Activated effector memory CD4-positive, alpha-beta T cell treated with anti-CD3 and anti-CD28 coated beads, Interleukin-2, amount 50 U/mL, for 16 hours (primary cell): ENCODE results near the gene ATOX1.
"Not testable (repeated sequence)": the region's sequence is repeated elsewhere in the genome, so short reads cannot be mapped to it uniquely, and the experiment has no call there.

Source experiments
- DNase-seq: peaks from one replicate; pipeline ENCODE4 v3.0.0-alpha.2; 2020

The ATOX1 gene

DNA sequence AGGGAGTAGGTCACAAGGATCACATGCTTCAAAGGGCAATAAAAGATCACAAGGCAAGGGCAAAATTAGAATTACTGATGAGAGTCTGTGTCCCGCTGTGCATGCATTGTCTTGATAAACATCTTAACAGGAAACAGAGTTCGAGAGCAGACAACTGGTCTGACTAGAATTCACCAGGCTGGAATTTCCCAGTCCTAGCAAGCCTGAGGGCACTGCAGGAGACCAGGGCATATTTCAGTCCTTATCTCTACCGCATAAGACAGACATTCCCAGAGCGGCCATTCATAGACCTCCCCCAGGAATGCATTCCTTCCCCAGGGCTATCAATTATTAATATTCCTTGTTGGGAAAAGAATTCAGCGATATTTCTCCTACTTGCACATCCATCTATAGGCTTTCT is 28.8 kb downstream of the ATOX1 start:
- not testable (repeated sequence) for DNase-seq

DNA sequence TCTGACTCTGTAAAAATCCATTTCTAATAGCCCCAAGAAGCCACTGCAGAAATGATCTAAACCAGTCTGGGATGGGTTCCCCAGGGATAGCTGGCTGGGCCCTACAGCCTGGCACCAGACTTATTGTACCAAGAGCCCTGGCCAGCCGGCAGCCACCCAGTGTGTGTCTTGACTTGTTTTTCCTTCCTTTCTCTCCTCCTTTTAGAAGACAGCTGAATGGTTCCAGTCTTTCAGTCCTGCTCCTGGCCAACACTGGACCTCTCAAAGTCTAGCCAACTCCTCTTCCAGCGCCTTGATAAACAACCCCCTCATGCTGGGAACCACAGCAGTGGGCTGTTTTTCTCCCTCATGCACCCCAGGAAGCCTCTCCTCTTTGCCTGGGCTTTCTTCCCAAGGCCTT is 34.1 kb downstream of the ATOX1 start:
- DNase-seq, result no peak

DNA sequence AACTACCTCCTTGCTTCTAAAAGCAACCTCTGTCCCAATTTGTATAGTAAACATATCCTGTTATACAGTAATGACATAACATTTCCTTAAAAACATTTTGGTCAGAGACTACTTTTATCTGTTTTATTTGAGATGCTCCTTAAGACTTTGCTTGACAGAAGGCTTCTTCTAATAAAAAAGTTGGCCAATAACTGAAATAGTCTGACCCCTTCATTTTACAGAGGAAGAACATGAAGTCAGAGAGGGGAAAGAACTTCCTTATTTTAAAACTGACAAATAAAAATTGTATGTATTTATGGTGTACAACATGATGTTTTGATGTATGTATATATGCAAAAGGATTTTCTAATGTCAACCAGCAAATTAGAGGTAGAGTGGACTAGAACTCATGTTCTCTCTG is 35.9 kb downstream of the ATOX1 start:
- no peak for DNase-seq

DNA sequence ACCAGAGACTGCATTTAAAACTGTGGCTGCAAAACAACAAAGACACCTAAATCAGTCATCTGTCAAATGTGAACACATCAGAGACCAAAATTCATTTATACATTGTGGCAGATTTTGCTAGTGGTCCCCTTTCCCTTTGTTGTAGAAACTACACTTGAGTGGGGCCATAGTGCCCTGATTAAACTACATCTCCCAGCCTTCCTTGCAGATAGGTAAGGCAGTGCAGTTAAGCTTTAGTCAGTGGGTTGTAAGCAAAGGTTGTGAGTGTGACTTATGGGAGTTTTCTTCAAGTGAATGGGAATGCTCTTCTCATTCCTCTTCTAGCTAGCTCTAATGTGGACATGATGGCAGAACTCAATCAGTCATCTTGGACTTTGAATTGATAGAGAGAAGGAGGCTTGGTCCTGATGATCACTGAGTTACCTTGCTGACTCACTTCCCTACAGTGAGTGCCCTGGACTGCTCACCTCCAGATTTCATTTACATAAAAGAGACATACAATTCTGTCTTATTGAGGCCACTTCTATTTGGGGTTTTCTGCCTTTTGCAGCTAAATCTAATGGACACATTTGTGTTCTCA is 36.5 kb downstream of the ATOX1 start:
- DNase-seq, result no peak

DNA sequence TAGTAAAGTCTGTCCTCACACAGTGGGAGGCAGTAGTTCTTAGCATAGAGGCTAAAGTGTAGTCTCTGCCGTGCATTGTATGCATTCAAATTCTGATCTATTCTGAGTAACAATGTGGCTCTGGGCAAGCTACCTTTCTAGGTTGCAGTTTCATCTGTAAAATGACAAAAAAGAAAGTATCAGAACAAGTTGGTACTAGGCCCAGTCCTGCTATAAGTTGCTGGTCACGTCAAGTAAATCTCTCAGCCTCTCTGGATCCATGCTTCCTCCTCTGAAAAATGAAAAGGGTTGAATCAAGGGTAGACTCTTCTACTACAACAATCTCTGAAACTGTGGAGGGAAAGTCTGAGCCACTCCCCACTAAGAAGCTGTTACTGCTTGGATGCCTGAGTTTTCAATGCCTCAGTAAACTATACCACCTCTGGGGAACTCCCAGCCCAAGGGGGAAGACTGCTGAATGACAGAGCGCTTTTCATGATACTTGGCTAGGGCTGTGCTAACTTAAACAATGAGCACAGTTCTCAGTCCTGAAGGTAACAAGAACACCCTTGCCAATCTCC is 37.3 kb downstream of the ATOX1 start:
- DNase-seq, result no peak

DNA sequence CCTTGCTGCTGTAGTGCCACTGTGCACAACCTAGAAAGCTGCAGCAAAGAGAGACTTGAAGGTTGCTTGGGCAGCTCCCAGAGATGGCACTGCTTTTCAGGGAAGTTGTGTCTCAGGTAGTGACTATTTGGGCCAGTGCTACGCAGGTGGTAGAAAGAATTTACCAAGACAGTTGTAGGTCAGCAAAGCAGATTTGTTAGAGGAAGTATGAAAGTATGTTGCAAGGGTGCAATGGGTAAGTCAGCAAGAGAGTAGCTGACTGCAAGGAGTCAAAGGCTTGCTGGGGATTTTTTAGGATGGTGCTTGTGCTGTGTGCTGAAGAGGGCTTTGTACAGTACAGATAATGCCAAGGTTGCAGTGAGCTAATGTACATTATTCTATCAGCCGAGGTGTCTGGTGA is 38.2 kb downstream of the ATOX1 start:
- DNase-seq, result no peak

DNA sequence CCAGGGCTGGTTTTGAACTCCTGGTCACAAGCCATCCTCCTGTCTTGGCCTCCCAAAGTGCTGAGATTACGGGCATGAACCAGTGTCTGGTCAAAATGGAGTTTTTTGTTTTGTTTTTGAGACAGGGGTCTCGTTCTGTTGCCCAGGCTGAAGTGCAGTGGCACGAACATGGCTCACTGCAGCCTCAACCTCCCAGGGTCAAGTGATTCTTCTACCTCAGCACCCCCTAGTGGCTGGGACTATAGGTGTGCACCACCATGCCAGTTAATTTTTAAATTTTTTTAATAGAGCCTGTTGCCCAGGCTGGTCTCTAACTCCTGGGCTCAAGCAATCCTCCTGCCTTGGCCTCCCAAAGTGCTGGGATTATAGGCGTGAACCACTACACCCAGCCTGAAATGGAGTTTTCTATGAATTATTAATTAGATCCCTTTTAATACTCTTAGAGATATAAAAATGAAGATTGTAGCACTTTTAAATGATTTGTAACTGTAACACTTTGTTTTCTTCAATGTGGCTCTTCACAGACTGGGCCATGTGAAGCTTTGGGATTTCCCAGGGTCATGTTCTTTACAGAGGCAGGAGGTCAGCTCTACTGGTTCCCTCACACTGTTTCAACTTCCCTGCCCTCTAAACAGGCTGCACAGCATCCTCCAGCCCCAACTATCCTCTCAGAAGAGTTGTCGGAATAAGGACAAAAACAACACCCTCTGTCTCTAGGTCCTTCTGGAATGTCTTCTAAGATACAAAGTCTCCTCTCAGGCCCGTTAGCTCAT is 39.0 kb downstream of the ATOX1 start:
- no peak for DNase-seq

DNA sequence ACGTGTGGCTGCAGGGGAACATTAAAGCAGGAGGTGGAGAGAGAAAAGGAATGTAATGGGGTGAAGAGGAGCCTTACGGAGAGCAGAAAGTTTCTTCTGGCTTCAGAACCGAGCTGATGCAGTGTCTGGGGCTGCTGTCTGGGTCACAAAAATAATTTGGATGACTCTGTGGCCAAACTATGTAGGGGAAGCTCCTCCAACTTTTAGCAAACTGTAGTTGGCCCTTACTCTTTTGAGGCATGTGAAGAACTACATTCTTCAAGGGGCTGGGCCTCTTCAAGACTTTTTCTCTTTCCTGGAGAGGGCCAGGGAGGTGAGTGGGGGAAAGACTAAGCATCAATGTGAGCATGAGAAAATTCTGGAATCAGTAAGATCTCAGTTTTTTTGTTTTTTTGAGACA is 39.8 kb downstream of the ATOX1 start:
- DNase-seq, result no peak

DNA sequence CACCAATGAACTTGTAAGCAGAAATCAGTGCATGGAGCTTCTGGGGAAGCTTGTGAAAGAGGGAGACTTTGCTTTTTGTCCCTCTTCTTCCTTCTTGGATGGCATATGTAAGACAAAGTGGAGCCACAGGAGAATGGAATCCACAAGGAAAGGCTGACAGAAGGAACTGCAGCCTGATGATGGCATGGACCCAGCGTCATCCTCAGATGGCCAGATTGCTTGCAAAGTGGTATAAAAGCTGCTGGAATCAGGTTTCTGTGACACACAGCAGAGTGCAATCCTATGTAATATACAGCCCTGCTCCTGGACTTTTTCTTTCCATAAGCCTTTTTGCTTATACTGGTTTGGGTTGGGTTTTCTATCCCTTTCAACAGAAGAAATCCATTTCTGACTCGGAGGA is 40.3 kb downstream of the ATOX1 start:
- no peak for DNase-seq

DNA sequence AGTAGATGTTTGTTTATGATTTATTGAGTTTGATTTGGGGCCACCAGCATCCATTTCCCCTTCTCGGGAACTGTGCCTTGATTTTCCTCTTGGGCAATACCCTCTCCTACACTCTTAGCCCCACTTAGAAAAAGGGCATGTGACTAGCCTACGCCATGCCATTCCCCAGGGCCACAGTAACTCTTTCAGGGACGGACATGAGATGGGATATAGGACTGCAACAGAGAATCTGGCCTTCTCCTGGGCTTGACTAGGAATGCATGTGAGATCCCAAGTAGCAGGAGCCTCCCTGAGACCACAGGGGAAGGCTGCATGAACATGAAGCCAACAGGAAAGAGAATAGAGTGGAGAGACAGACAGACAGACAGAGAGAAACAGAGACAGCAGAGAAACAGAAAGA is 41.0 kb downstream of the ATOX1 start:
- DNase-seq, result no peak

DNA sequence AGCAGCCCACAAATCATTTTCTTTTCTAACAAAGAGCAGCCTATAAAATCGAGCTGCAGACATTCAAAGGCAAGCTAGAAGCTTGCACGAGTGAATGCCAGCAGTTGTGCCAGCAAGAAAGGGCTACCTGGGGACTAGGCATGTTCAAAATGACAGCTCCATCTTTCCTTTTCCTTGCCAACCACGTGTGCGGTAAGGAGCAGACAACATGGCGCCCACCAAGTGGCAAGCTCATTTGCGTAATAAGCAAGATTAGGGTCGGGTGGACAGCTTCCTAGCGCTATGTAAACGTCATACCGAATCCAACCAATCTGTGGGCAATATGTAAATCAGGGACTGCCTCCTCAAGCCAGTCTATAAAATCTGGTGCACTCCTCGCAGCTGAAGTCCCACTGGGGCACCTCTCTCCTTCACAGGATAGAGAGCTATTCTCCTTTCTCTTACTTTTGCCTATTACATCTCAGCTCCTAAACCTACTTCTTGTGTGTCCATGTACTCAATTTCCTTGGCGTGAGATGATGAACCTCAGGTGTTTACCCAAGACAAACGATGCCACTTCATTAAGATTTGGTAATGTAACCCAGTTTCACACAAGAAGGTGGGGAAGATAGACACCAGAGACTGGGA is 49.2 kb downstream of the ATOX1 start:
- no peak for DNase-seq

DNA sequence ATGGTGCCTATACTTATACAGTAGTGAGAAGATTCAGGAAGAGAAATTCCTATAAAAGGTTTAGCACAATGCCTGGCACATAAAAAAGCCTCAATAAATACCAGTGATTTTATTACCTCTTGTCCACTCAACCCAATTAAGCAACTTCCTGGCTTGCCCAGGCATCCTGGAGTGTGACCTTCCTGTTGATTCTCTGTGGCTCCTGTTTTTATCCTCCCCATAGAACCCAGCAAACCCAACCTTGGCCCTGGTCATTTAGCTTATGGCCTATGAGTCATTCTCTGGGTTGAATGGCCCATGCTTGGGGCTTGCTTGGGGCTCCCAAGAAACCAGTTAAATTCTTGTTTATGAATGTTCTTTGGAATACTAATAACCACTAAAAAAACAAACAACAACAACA is 50.3 kb downstream of the ATOX1 start:
- no peak for DNase-seq

DNA sequence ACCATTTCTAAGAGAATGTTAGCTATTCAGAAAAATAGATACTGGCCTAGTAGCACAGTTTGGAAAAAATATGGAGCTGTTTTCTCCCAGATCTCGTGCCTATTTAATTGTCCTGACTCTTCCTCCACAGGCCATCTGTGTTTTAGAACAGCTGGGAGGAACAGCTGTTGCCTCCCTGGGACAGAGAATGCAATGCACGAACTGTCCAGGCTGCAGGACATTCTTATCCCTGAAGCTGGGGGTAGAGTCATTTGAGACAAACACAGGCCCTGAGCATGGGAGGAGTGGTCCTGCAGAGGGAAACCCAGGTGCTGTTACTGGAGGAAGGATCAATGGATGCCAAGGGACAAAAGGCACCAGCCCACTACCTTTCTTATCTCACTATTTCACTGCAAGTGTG is 50.9 kb downstream of the ATOX1 start:
- no peak for DNase-seq

DNA sequence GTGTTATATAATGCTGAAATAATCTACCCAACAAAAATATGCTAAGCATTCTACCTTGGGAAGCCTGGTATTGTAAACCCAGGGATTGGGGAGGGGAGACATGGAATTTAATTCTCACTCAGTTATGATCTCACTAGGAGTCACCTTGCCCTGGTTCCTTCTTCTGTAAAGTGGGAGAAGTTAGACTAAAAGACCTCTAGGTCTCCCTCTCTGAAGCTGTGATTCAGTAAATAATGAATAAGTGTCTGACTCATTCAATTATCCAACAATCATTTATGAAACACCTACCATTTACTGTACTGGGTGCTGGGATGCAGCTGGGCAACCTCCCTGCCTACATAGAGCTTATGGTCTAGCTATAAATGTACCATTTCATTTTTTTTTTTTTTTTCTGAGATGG is 51.5 kb downstream of the ATOX1 start:
- no peak for DNase-seq

DNA sequence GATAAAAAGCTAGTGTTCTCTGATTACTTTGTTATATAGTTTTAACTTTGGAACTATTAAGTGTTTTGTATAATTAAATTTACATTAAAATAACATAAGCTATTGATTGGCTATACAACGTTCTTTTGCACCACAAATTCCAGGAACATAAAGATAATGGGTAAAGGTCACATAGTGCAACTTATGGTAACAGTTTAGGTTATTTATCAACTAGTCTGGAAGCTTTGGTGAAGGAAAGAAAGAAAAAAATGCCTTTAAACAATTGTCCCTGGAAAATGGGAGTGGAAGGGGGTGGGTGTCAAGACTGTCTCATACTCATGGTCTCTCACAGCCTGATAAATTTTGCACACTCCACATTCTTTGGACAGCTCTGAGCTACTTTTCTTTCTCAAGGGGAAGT is 54.7 kb downstream of the ATOX1 start:
- no peak for DNase-seq

DNA sequence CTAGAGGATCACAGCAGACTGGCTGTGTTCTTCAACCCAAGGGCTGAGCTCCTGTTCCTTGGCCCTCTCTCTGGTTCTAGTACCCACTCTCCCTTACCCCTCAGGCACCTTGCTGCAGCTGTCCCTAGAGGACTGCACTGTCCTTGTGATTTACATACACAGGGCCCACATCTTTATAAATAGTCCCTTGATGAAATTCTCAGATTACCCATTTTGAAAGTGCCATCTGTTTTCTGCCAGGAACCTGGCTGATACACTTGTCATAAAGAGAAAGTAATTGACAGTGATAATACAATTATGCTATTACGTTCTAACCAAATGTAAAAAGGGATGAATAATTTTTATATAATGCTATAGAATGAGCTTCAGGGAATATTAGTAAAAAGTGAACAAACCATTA is 55.2 kb downstream of the ATOX1 start:
- DNase-seq, result no peak

DNA sequence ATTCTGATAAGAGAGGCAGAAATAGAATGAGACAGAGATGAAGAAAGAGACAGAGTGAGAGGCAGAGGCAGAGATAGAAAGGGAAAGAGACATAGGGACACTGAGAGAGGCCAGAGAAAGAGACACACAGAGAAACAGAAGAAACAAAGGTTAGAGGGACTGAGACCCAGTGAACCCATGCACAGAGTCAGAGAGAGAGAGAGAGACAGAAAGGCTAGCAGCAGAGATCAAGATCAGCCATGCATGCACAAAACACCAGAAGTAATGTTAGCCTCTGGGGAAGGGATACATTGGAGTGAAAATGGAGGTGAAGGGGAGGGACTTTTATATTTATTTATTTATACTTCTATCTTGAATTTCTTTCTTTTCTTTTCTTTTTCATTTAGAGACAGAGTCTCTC is 57.6 kb downstream of the ATOX1 start:
- DNase-seq, result no peak

DNA sequence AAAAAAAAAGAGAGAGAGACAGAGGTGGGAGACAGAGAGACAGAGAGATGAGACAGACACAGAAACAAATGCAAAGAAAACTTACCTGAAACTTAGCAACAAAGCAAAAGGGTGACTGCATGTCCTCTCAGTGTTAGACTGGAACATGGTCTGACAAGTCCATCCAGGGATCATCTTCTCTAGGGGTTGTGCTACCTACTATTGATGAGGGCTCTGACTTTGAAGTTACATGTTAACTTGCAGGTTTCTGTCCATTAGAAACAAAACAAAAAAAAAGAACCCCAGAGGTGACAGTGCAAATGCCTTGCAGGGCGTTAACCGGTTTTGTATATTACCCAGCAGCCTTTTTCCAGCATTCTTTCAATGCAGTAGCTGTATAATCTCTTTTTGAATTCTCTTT is 58.1 kb downstream of the ATOX1 start:
- DNase-seq, result no peak

DNA sequence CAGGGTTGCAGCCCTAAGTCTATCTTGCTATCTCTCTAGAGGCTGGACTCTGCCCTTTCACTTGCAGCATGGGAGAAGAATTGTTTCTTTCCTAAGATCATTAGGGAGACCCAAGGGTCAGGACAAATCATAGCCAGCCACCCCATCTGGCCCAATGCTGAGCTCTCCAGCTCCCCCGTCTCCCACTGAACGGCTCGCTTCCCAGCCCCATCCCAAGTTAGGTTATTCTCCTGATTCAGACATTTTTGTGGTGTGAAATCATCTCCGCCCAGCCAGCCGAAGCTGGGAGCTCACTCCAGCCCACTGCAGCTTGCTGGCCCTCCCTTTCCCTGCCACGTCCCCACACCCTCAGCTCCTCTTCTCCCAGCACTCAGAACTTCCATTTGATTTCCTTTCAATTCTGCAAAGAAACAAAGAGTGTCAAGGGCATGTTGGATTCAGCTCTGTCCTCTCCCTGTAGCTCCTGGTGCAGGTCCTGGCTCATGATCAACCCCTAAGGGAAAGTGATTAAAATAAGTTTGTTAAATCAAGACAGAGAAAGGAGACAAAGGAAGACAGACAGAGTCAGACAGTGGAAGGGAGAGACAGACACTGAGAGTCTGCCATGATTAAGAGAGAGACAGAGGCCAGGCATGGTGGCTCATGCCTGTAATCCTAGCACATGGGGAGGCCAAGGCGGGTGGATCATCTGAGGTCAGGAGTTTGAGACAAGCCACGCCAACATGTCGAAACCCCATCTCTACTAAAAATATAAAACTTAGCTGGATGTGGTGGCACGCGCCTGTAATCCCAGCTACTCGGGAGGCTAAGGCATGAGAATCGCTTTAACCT is 59.1 kb downstream of the ATOX1 start:
- no peak for DNase-seq

DNA sequence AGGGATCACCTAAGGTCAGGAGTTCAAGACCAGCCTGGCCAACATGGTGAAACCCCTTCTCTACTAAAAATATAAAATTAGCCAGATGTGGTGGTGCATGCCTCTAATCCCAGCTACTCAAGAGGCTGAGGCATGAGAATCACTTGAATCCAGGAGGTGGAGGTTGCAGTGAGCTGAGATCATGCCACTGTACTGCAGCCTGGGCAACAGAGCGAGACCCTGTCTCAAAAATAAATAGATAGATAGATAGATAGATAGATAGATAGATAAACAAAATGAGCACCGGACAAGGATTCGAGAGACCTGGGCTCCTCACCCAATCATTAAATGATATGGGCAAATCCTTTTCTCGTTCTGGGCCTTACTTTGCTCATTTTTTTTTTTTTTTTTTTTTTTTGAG is 60.4 kb downstream of the ATOX1 start:
- DNase-seq, result not testable (repeated sequence)

DNA sequence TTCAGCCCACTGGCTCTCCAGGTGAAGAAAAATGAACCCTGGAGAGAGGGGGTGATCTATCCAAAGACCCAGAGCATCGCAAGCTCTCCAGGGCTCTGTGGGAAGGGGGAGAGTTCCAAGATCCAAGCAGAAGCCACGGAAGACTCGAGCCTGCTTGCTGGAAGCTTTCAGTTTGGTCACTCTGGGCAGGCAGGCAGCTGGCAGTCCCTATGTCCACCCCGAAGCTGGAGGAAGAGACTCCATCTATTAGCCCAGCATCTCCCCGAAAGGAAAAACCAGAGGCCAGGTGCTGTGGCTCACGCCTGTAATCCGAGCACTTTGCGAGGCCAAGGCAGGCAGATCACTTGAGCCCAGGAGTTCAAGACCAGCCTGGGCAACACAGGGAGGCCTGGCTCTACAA is 61.0 kb downstream of the ATOX1 start:
- DNase-seq, result no peak

DNA sequence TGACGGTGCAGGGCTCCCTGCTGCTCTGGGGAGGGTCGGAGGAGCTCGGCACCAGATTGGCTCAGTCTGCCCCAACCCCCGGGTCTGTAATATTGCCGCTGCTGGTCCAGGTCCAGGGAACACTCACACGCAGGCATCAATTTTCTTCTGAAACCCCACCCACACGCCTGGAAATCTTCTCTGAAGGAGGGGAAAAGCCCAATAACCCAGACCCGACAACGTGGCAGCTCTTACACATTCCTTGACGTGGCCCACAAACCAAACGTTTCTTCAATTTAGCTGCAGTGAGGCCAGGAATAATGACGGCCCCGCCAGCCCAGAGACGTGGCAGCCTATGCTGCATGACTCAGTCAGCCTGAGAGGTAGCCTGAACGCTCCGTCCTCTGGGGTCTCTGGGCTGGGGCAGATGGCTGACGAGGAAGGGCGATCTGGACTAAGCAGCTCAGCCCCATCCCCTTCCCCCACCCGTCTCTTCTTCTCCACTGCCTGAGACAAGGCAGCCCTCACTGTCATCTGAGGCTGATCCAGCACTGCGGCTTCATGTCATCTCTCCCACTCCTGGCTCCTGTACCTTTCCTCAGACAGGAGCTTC is 61.9 kb downstream of the ATOX1 start:
- no peak for DNase-seq

DNA sequence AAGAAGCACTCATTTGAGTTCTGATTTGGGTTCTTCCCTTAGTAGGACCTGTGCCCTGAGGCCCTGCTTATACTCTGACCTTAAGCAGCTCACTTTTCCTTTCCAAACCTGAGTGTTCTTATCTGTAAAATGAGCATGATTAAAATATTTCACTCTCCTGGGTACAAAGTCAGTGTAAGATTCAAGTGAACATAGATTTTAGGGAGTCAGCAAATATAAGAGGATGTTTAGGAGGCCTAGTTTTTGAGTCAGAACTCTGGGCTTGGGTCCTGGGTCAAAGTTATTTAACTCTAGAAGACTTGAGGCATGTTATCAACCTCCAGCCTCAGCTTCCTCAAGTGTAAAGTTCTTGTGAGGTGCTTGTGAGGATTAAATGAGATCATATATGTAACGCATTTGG is 63.0 kb downstream of the ATOX1 start:
- no peak for DNase-seq
